Measurements from ENCODE around the gene ZNF568. TPM values are rescaled to one million over a fixed set of nuclear protein-coding genes. Genes with fewer than 3 reads are reported as not detected.
A peak's percentile ranks its signal among the peaks of the same experiment; 100 is the strongest.

The ZNF568 gene
- total RNA-seq, 1 donor from 2014 or later, result 7.6 TPM

GRCh38 chr19:36997843-36998235, 81.7 kb downstream of the ZNF568 start:
- DNase-seq (ENCODE audit: low read depth in 2 of 2), result no peak

DNA sequence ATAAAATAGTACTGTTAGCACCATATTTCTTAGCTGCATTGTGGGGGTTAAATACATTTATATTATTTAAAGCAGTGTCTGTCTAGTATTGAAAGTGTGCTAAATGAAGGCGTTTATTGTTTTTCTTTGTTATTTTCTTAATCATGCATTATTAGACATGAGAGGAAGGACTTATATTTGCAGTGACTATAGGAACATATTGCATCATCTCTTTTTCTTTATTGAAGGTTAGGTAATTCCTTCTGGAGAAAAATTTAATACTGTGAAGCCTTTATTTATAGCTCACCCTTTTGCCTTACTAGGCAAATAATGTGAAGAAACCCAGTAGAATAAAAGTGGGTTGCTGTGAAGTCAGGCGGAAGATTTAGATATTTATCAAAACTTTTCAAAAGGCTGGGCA, 83.2 kb downstream of the ZNF568 start:
- no peak for DNase-seq (ENCODE audit: low read depth in 2 of 2)

DNA sequence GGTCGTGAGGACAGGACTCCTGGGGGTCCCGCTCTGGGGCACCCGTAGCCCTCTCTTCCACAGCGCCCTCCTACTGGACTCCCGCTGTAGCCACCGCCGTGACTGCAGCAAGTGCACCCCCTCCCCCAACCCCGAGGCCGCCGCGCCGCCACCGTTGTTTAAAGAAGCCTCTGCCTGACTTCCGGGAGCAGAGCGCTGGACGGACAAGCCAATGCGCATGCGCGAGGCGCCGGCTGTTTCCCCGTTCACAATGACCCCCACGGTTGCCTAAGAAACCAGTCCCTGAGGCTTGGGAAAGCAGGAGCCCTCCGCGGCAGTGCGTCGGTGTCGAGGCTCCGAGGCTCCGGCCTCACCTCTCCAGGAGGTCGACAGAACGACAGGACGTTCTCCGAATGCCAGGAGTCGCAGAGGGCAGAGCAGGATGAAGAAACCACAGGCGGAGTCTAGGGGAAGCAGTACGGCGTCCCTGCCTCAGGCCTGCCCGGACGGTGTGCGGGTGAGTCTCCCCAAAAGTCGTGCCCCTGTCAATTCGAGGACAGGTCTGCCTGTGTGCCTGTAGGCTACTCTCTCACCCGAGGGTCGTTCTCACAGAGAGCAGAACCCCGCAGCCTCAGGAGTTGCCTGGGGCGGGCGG, 91.6 kb downstream of the ZNF568 start:
- peak; percentile 36 to 56 for DNase-seq (ENCODE audit: low read depth in 2 of 2)

GRCh38 chr19:37009871-37010270, 93.7 kb downstream of the ZNF568 start:
- DNase-seq (ENCODE audit: low read depth in 2 of 2), result no peak

GRCh38 chr19:37012093-37012745, 96.1 kb downstream of the ZNF568 start:
- DNase-seq (ENCODE audit: low read depth in 2 of 2), result no peak

DNA sequence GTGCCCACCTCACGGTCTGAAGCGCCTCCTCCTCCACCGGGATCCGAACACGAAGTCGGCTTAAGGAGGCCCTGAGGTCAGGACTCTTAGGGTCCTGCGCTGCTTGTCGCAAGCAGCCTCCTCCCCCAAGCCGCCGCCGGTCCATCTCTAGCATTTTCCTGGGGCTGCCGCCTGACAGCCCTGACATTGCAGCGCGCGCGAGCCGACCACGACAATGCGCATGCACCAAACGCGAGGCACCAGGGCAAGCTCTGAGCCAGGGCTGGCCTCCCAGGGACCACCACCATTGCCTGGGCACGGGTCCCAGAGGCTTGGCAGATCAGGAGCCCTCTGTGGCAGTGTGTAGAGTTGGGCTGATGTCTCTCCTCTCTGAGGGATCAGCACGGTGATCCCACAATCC, 98.3 kb downstream of the ZNF568 start:
- DNase-seq (ENCODE audit: low read depth in 2 of 2), result no peak

GRCh38 chr19:37045140-37045539, 129.0 kb downstream of the ZNF568 start:
- DNase-seq (ENCODE audit: low read depth in 2 of 2), result no peak

Other genes with a start within 250 kb of the ZNF568 start
- gene ZNF461, start 249.5 kb upstream of the ZNF568 start, total RNA-seq, result 5.4 TPM in 2 replicates
- gene ZNF567, start 228.7 kb upstream of the ZNF568 start, total RNA-seq, result 2.8 and 3.9 TPM in 2 replicates
- 1.7 and 5.1 TPM in 2 replicates for gene ZNF850, start 143.5 kb upstream of the ZNF568 start, total RNA-seq
- gene ZNF790, start 77.9 kb upstream of the ZNF568 start, total RNA-seq, result 8.3 and 8.5 TPM in 2 replicates
- 2.6 and 5.1 TPM in 2 replicates for gene ZNF345, start 65.5 kb upstream of the ZNF568 start, total RNA-seq
- gene ZNF829, start within 50 bp of the ZNF568 start, total RNA-seq, result 1.3 and 1.6 TPM in 2 replicates
- 5.6 and 8.0 TPM in 2 replicates for gene ZNF420, start 162.1 kb downstream of the ZNF568 start, total RNA-seq